ENCODE data around the gene F8.

Gene F8

DNA sequence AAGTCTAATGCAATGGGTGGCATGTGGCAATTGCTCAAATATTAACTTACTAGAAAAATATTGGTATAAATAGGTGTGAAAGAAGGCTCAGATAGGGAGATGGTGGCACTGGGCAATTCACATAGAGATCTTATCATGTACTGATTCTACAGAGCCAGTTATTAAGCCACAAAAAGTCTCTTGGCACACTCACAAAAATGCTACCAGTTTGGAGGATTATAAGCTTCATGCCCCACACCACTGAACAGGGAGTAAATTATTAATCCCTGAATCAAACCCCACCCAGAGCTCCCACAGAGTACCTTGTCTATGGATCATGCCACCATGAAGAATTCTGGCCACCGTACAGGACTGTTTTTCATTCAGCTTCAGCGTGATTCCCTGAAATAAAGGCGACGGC lies 231.1 kb downstream of the F8 start:
- no peak for DNase-seq

Data from anterior cingulate cortex (tissue), 58 donors.